ENCODE results near the gene ZMYM2.
A peak's percentile ranks its signal among the peaks of the same experiment; 100 is the strongest.
"Not testable (repeated sequence)": the region's sequence is repeated elsewhere in the genome, so short reads cannot be mapped to it uniquely, and the experiment has no call there.

ZMYM2 gene

GRCh38 chr13:20042603-20043002 is 84.1 kb downstream of the ZMYM2 start:
- DNase-seq (ENCODE audit: extremely low spot score, insufficient read length, low read depth); FAIRE-seq: not testable (repeated sequence)

GRCh38 chr13:20043207-20043925 is 84.8 kb downstream of the ZMYM2 start:
- DNase-seq (ENCODE audit: extremely low spot score, insufficient read length, low read depth) (no peak), FAIRE-seq (no peak)

- DNase-seq (ENCODE audit: extremely low spot score, insufficient read length, low read depth) (no peak), FAIRE-seq (no peak)
Measured at GRCh38 chr13:20044086-20044485, 85.6 kb downstream of the ZMYM2 start.

GRCh38 chr13:20045950-20046548 is 87.5 kb downstream of the ZMYM2 start:
- FAIRE-seq, result peak; percentile 12
- no peak for DNase-seq (ENCODE audit: extremely low spot score, insufficient read length, low read depth)

- no peak for DNase-seq (ENCODE audit: extremely low spot score, insufficient read length, low read depth)
- FAIRE-seq, result peak; percentile 56
Measured at GRCh38 chr13:20049558-20050473, 91.3 kb downstream of the ZMYM2 start.

GRCh38 chr13:20051366-20051765 is 92.8 kb downstream of the ZMYM2 start:
- DNase-seq (ENCODE audit: extremely low spot score, insufficient read length, low read depth), result no peak
- FAIRE-seq, result no peak

GRCh38 chr13:20053016-20053415 is 94.5 kb downstream of the ZMYM2 start:
- DNase-seq (ENCODE audit: extremely low spot score, insufficient read length, low read depth), result no peak
- FAIRE-seq, result no peak

- FAIRE-seq (no peak), DNase-seq (ENCODE audit: extremely low spot score, insufficient read length, low read depth) (no peak)
Measured at GRCh38 chr13:20053891-20054290, 95.4 kb downstream of the ZMYM2 start.

GRCh38 chr13:20054586-20054985 is 96.1 kb downstream of the ZMYM2 start:
- FAIRE-seq (no peak), DNase-seq (ENCODE audit: extremely low spot score, insufficient read length, low read depth) (no peak)

- FAIRE-seq (no peak), DNase-seq (ENCODE audit: extremely low spot score, insufficient read length, low read depth) (no peak)
Measured at GRCh38 chr13:20057214-20057613, 98.7 kb downstream of the ZMYM2 start.

GRCh38 chr13:20057963-20058362 is 99.4 kb downstream of the ZMYM2 start:
- FAIRE-seq (no peak), DNase-seq (ENCODE audit: extremely low spot score, insufficient read length, low read depth) (no peak)

GRCh38 chr13:20058476-20058875 is 99.9 kb downstream of the ZMYM2 start:
- no peak for FAIRE-seq
- no peak for DNase-seq (ENCODE audit: extremely low spot score, insufficient read length, low read depth)

GRCh38 chr13:20064128-20064527 is 105.6 kb downstream of the ZMYM2 start:
- FAIRE-seq (no peak), DNase-seq (ENCODE audit: extremely low spot score, insufficient read length, low read depth) (no peak)

GRCh38 chr13:20065516-20065915 is 107.0 kb downstream of the ZMYM2 start:
- DNase-seq (ENCODE audit: extremely low spot score, insufficient read length, low read depth), result no peak
- FAIRE-seq, result no peak

GRCh38 chr13:20069956-20070355 is 111.4 kb downstream of the ZMYM2 start:
- DNase-seq (ENCODE audit: extremely low spot score, insufficient read length, low read depth), result no peak
- no peak for FAIRE-seq

GRCh38 chr13:20073775-20074174 is 115.2 kb downstream of the ZMYM2 start:
- no peak for DNase-seq (ENCODE audit: extremely low spot score, insufficient read length, low read depth)
- peak; percentile 81 for FAIRE-seq

GRCh38 chr13:20074966-20075365 is 116.4 kb downstream of the ZMYM2 start:
- no peak for FAIRE-seq
- no peak for DNase-seq (ENCODE audit: extremely low spot score, insufficient read length, low read depth)

- no peak for FAIRE-seq
Measured at GRCh38 chr13:20077086-20077485, 118.6 kb downstream of the ZMYM2 start.

GRCh38 chr13:20080377-20081164 is 122.0 kb downstream of the ZMYM2 start:
- FAIRE-seq (no peak), DNase-seq (ENCODE audit: extremely low spot score, insufficient read length, low read depth) (no peak)

More at GRCh38 chr13:20077086-20077485, 118.6 kb downstream of the ZMYM2 start:
- no peak for DNase-seq (ENCODE audit: extremely low spot score, insufficient read length, low read depth)

- FAIRE-seq (no peak), DNase-seq (ENCODE audit: extremely low spot score, insufficient read length, low read depth) (no peak)
Measured at GRCh38 chr13:20090349-20090748, 131.8 kb downstream of the ZMYM2 start.

Measured in GM18507 (cell line).